Measurements from ENCODE around the gene SRCAP. TPM values are rescaled to one million over a fixed set of nuclear protein-coding genes. Genes with fewer than 3 reads are reported as not detected.
A peak's percentile ranks its signal among the peaks of the same experiment; 100 is the strongest.

Gene SRCAP
- total and polyA plus RNA-seq, 9 donors, result 7.9 to 28.3 (median 21.2) TPM

DNA sequence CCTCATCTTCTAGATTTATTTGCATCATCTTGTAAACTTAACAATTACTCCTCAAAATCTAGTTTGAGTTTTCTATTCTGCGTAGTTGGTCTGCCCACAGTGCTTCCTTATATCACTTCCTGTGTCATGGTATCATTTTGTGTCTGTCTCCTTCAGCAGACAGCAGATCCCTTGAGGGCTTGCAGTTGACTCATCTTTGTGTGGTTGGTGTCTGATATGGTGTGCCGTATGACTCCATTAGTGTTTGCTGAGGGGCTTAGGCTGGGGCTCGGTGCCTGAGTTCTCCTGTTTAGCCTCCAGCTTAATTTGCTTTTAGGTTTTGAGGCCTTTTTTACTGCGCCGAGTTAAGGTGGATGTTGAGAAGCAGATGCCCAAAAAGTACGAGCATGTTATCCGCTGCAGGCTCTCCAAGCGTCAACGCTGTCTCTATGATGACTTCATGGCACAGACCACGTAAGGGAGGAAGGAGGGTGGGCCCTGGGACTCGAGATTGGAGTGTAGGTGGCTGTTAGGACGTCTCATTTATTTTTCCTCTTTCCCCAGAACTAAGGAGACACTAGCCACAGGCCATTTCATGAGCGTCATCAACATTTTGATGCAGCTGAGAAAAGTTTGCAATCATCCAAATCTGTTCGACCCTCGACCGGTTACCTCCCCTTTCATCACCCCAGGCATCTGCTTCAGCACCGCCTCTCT, 16.9 kb downstream of the SRCAP start:
- Histone ChIP-seq H3K4me1 (ENCODE audit: control insufficient read depth, insufficient read depth, low read length) (no peaks in the 10 kb centered on the region), H3K27me3 (ENCODE audit: control insufficient read depth, insufficient read depth, low read length) (no peaks in the 10 kb centered on the region), H3K4me3 (ENCODE audit: low read length) (no peak overlapping the region), H3K9me3 (replicated peaks; ENCODE audit: control insufficient read depth, low read depth, low read length) (no peaks in the 10 kb centered on the region), H3K27ac (ENCODE audit: low read length) (no peak overlapping the region), H3K36me3 (ENCODE audit: control insufficient read depth, insufficient read depth, low read length) (peaks cover 80% of the 10 kb centered on the region)
- 85% methylated on average over 8 of the region's 17 CpGs for WGBS (ENCODE audit: insufficient coverage)
- DNase-seq, result peak; percentile 22

DNA sequence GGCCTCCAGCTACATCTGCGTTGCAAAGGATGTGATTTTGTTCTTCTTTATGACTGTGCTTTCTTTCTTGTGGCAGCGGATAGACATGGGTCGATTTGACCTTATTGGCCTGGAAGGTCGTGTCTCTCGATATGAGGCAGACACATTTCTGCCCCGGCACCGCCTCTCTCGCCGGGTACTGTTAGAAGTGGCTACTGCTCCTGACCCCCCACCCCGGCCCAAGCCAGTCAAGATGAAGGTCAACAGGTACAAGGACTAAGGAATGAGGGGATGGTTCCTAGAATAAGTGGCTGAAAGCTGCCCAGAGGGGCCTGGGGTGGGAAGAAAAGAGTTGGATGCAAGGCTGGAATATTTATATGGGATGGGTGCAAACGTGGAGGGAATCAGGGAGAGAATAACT, 21.1 kb downstream of the SRCAP start:
- Histone ChIP-seq H3K4me1 (ENCODE audit: control insufficient read depth, insufficient read depth, low read length) (no peaks in the 10 kb centered on the region), H3K36me3 (ENCODE audit: control insufficient read depth, insufficient read depth, low read length) (peaks cover 89% of the 10 kb centered on the region), H3K9me3 (replicated peaks; ENCODE audit: control insufficient read depth, low read depth, low read length) (no peaks in the 10 kb centered on the region), H3K27ac (ENCODE audit: low read length) (no peak overlapping the region), H3K27me3 (ENCODE audit: control insufficient read depth, insufficient read depth, low read length) (no peaks in the 10 kb centered on the region), H3K4me3 (ENCODE audit: low read length) (no peak overlapping the region)
- DNase-seq, result no peak
- WGBS (ENCODE audit: insufficient coverage), result 95% methylated on average over 10 of the region's 11 CpGs

DNA sequence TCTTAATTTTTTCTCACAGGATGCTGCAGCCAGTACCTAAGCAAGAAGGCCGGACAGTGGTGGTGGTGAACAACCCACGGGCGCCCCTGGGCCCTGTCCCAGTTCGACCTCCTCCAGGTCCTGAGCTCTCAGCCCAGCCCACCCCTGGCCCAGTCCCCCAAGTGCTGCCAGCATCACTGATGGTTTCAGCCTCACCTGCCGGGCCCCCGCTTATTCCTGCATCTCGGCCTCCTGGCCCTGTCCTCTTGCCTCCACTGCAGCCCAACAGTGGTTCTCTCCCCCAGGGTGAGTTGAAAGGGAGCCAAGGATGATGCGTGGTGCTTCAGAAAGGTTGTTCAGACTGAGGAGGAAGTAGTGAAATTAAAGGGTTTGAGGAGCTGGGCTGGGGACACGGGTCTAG, 21.7 kb downstream of the SRCAP start:
- H3K4me1 ChIP-seq (ENCODE audit: control insufficient read depth, insufficient read depth, low read length), result no peaks in the 10 kb centered on the region
- H3K9me3 ChIP-seq (replicated peaks; ENCODE audit: control insufficient read depth, low read depth, low read length), result no peaks in the 10 kb centered on the region
- no peak overlapping the region for H3K27ac ChIP-seq (ENCODE audit: low read length)
- H3K36me3 ChIP-seq (ENCODE audit: control insufficient read depth, insufficient read depth, low read length), result peaks cover 94% of the 10 kb centered on the region
- 82% methylated on average over 5 of the region's 9 CpGs for WGBS (ENCODE audit: insufficient coverage)
- no peak overlapping the region for H3K4me3 ChIP-seq (ENCODE audit: low read length)
- no peaks in the 10 kb centered on the region for H3K27me3 ChIP-seq (ENCODE audit: control insufficient read depth, insufficient read depth, low read length)
- no peak for DNase-seq

DNA sequence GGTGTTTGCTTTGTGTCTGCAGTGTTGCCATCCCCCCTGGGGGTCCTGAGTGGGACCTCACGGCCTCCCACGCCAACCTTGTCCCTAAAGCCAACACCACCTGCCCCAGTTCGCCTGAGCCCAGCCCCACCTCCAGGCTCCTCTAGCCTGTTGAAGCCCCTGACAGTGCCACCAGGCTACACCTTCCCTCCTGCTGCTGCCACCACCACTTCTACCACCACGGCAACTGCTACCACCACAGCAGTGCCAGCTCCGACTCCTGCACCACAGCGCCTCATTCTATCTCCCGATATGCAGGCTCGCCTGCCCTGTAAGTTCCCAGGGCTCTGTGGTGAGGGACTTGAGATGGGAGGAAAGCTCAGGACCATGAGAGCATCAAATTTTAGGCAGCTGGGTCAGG, 22.2 kb downstream of the SRCAP start:
- DNase-seq, result no peak
- peaks cover 92% of the 10 kb centered on the region for H3K36me3 ChIP-seq (ENCODE audit: control insufficient read depth, insufficient read depth, low read length)
- H3K27ac ChIP-seq (ENCODE audit: low read length), result no peak overlapping the region
- no peak overlapping the region for H3K4me3 ChIP-seq (ENCODE audit: low read length)
- 100% methylated on average over 4 of the region's 8 CpGs for WGBS (ENCODE audit: insufficient coverage)
- no peaks in the 10 kb centered on the region for H3K9me3 ChIP-seq (replicated peaks; ENCODE audit: control insufficient read depth, low read depth, low read length)
- H3K27me3 ChIP-seq (ENCODE audit: control insufficient read depth, insufficient read depth, low read length), result no peaks in the 10 kb centered on the region
- H3K4me1 ChIP-seq (ENCODE audit: control insufficient read depth, insufficient read depth, low read length), result no peaks in the 10 kb centered on the region

DNA sequence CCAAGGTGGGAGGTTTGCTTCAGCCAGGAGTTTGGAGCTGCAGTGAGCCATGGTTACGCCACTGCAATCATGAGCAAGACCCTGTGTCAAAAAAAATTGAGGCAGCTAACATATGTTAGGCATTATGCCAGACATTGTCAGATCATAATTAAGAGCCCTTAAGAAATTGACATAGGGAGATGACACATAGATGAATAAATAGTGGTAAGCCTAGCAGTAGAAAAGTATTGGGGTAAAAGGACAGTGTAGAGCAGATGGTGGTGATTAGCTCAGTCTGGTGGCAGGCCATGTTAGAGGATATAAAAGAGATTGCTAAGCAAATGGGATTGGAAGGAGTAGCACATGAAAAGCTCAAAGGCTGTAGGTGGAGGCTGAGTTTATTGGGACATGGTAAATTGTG, 22.6 kb downstream of the SRCAP start:
- DNase-seq, result no peak
- Histone ChIP-seq H3K9me3 (replicated peaks; ENCODE audit: control insufficient read depth, low read depth, low read length) (no peaks in the 10 kb centered on the region), H3K4me3 (ENCODE audit: low read length) (no peak overlapping the region), H3K27me3 (ENCODE audit: control insufficient read depth, insufficient read depth, low read length) (no peaks in the 10 kb centered on the region), H3K27ac (ENCODE audit: low read length) (no peak overlapping the region), H3K36me3 (ENCODE audit: control insufficient read depth, insufficient read depth, low read length) (peaks cover 93% of the 10 kb centered on the region), H3K4me1 (ENCODE audit: control insufficient read depth, insufficient read depth, low read length) (no peaks in the 10 kb centered on the region)
- 100% methylated on average over 1 of the region's 1 CpG for WGBS (ENCODE audit: insufficient coverage)

DNA sequence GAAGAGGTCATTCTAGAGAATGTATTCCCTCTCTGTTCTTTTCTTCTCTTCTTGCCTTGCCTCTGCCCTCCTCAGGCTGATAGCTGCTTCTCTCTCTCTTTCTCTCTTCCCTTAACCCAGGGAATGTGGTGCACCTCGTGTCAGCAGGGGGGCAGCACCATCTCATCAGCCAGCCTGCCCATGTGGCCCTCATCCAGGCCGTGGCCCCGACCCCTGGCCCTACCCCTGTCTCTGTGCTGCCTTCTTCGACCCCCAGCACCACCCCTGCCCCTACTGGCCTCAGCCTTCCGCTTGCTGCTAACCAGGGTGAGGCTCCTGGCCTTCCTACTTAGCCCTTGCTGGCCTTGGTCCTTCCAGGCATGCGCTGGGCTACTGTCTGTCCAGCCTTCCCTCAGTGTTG, 23.5 kb downstream of the SRCAP start:
- H3K27me3 ChIP-seq (ENCODE audit: control insufficient read depth, insufficient read depth, low read length), result no peaks in the 10 kb centered on the region
- WGBS (ENCODE audit: insufficient coverage), result 85% methylated on average over 6 of the region's 6 CpGs
- no peaks in the 10 kb centered on the region for H3K9me3 ChIP-seq (replicated peaks; ENCODE audit: control insufficient read depth, low read depth, low read length)
- no peak overlapping the region for H3K27ac ChIP-seq (ENCODE audit: low read length)
- no peak overlapping the region for H3K4me3 ChIP-seq (ENCODE audit: low read length)
- no peak for DNase-seq
- no peaks in the 10 kb centered on the region for H3K4me1 ChIP-seq (ENCODE audit: control insufficient read depth, insufficient read depth, low read length)
- H3K36me3 ChIP-seq (ENCODE audit: control insufficient read depth, insufficient read depth, low read length), result peaks cover 89% of the 10 kb centered on the region

DNA sequence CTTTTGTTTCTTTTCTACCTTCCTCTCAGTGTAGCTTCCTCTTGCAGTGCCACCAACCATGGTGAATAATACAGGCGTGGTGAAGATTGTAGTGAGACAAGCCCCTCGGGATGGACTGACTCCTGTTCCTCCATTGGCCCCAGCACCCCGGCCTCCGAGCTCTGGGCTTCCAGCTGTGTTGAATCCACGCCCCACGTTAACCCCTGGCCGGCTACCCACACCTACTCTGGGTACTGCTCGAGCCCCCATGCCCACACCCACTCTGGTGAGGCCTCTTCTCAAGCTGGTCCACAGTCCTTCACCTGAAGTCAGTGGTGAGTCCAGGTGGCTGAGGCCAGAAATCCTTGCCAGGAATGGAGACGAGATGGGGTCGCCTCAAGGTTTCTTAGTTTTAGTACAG, 23.9 kb downstream of the SRCAP start:
- no peak overlapping the region for H3K4me3 ChIP-seq (ENCODE audit: low read length)
- H3K36me3 ChIP-seq (ENCODE audit: control insufficient read depth, insufficient read depth, low read length), result peaks cover 87% of the 10 kb centered on the region
- H3K4me1 ChIP-seq (ENCODE audit: control insufficient read depth, insufficient read depth, low read length), result no peaks in the 10 kb centered on the region

DNA sequence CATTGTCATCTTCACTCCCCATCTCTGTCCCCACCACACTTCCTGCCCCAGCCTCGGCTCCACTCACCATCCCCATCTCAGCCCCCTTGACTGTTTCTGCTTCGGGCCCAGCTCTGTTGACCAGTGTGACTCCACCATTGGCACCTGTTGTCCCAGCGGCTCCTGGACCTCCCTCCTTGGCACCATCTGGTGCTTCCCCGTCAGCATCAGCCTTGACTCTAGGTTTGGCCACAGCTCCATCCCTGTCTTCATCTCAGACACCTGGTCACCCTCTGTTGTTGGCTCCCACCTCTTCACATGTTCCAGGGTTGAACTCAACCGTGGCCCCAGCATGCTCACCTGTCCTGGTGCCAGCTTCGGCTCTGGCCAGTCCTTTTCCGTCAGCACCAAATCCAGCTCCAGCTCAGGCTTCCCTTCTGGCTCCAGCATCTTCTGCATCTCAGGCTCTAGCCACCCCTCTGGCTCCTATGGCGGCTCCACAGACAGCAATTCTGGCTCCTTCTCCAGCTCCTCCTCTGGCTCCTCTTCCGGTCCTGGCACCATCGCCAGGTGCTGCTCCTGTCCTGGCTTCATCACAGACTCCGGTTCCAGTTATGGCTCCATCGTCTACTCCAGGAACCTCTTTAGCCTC, 24.9 kb downstream of the SRCAP start:
- Histone ChIP-seq H3K27me3 (ENCODE audit: control insufficient read depth, insufficient read depth, low read length) (no peaks in the 10 kb centered on the region), H3K27ac (ENCODE audit: low read length) (no peak overlapping the region), H3K4me3 (ENCODE audit: low read length) (no peak overlapping the region), H3K36me3 (ENCODE audit: control insufficient read depth, insufficient read depth, low read length) (peaks cover 82% of the 10 kb centered on the region), H3K4me1 (ENCODE audit: control insufficient read depth, insufficient read depth, low read length) (no peaks in the 10 kb centered on the region), H3K9me3 (replicated peaks; ENCODE audit: control insufficient read depth, low read depth, low read length) (no peaks in the 10 kb centered on the region)
- DNase-seq, result no peak
- WGBS (ENCODE audit: insufficient coverage), result 93% methylated on average over 12 of the region's 12 CpGs

More for the DNA sequence above, 23.9 kb downstream of the SRCAP start:
- no peaks in the 10 kb centered on the region for H3K9me3 ChIP-seq (replicated peaks; ENCODE audit: control insufficient read depth, low read depth, low read length)
- 80% methylated on average over 6 of the region's 10 CpGs for WGBS (ENCODE audit: insufficient coverage)
- H3K27ac ChIP-seq (ENCODE audit: low read length), result no peak overlapping the region
- H3K27me3 ChIP-seq (ENCODE audit: control insufficient read depth, insufficient read depth, low read length), result no peaks in the 10 kb centered on the region
- no peak for DNase-seq

DNA sequence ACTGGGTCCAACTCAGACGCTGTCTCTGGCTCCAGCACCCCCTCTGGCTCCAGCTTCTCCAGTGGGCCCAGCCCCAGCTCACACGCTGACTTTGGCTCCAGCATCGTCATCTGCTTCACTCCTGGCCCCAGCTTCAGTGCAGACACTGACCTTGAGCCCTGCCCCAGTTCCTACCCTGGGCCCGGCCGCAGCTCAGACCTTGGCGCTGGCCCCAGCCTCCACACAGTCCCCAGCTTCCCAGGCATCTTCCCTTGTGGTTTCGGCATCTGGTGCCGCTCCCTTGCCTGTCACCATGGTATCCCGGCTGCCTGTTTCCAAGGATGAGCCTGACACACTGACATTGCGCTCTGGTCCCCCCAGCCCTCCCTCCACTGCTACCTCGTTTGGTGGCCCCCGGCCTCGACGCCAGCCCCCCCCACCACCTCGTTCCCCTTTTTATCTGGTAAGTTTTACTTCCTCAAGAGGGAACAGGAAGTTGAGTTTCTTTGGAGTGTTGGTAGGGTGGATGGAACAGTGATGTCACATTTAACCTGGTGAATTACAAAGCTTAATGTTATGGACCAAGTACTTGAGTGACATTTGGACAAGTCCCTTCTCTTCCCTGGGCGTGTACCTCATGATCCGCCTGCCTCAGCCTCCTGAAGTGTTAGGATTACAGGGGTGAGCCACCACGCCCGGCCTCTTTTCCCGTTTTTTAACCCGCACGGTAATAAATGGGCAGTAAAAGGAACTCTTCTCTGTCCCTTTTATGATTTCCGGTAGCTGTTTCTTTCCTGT, 25.9 kb downstream of the SRCAP start:
- Histone ChIP-seq H3K36me3 (ENCODE audit: control insufficient read depth, insufficient read depth, low read length) (peaks cover 84% of the 10 kb centered on the region), H3K27ac (ENCODE audit: low read length) (peak overlapping the region; percentile 7), H3K4me1 (ENCODE audit: control insufficient read depth, insufficient read depth, low read length) (no peaks in the 10 kb centered on the region), H3K9me3 (replicated peaks; ENCODE audit: control insufficient read depth, low read depth, low read length) (no peaks in the 10 kb centered on the region), H3K27me3 (ENCODE audit: control insufficient read depth, insufficient read depth, low read length) (no peaks in the 10 kb centered on the region), H3K4me3 (ENCODE audit: low read length) (no peak overlapping the region)
- WGBS (ENCODE audit: insufficient coverage), result 77% methylated on average over 12 of the region's 23 CpGs
- peak; percentile 53 for DNase-seq

DNA sequence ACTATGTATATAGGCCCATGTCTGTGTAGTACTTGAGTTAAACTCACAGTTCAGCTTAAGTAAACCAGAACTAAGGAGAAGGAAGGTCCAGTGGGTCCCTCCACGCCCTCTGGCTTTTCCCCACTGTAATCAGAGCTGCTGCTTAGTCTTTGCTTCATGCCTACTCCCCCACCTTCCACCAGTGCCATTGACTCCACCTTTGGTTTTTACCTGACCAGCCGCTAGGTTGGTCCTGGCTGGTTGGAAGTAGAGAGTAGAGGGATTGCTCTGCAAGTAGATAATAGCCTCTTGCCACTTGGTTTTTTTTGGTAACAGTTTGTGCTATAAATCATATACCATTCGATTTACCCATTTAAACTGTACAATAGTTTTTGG, 26.4 kb downstream of the SRCAP start:
- peak overlapping the region; percentile 7 for H3K27ac ChIP-seq (ENCODE audit: low read length)
- no peaks in the 10 kb centered on the region for H3K9me3 ChIP-seq (replicated peaks; ENCODE audit: control insufficient read depth, low read depth, low read length)
- no CpG with 5 or more reads among the region's 3 CpGs for WGBS (ENCODE audit: insufficient coverage)
- H3K4me3 ChIP-seq (ENCODE audit: low read length), result no peak overlapping the region
- H3K4me1 ChIP-seq (ENCODE audit: control insufficient read depth, insufficient read depth, low read length), result no peaks in the 10 kb centered on the region
- H3K36me3 ChIP-seq (ENCODE audit: control insufficient read depth, insufficient read depth, low read length), result peaks cover 84% of the 10 kb centered on the region
- no peak for DNase-seq
- H3K27me3 ChIP-seq (ENCODE audit: control insufficient read depth, insufficient read depth, low read length), result no peaks in the 10 kb centered on the region
